ENCODE data around the gene CRADD.
"Not testable (repeated sequence)": the region's sequence is repeated elsewhere in the genome, so short reads cannot be mapped to it uniquely, and the experiment has no call there.

CRADD gene

GRCh38 chr12:93873561-93873960 lies 196.4 kb downstream of the CRADD start:
- DNase-seq (ENCODE audit: low read depth), result no peak

- no peak for DNase-seq (ENCODE audit: low read depth)
These were observed 198.0 kb downstream of the CRADD start for GRCh38 chr12:93875157-93875556.

- DNase-seq (ENCODE audit: low read depth), result no peak
These were observed 199.2 kb downstream of the CRADD start for GRCh38 chr12:93876360-93876759.

GRCh38 chr12:93877446-93877845 lies 200.3 kb downstream of the CRADD start:
- no peak for DNase-seq (ENCODE audit: low read depth)

- no peak for DNase-seq (ENCODE audit: low read depth)
These were observed 202.6 kb downstream of the CRADD start for GRCh38 chr12:93879476-93880421.

GRCh38 chr12:93880853-93881522 lies 203.8 kb downstream of the CRADD start:
- no peak for DNase-seq (ENCODE audit: low read depth)

- no peak for DNase-seq (ENCODE audit: low read depth)
These were observed 205.6 kb downstream of the CRADD start for GRCh38 chr12:93882763-93883162.

GRCh38 chr12:93883436-93884154 lies 206.4 kb downstream of the CRADD start:
- DNase-seq (ENCODE audit: low read depth), result no peak

GRCh38 chr12:93884794-93885460 lies 207.8 kb downstream of the CRADD start:
- no peak for DNase-seq (ENCODE audit: low read depth)

- not testable (repeated sequence) for DNase-seq (ENCODE audit: low read depth)
These were observed 208.9 kb downstream of the CRADD start for GRCh38 chr12:93885973-93886532.

- DNase-seq (ENCODE audit: low read depth), result no peak
These were observed 209.6 kb downstream of the CRADD start for GRCh38 chr12:93886533-93887511.

GRCh38 chr12:93888964-93889363 lies 211.8 kb downstream of the CRADD start:
- DNase-seq (ENCODE audit: low read depth), result no peak

- no peak for DNase-seq (ENCODE audit: low read depth)
These were observed 212.5 kb downstream of the CRADD start for GRCh38 chr12:93889516-93890212.

GRCh38 chr12:93892423-93893268 lies 215.5 kb downstream of the CRADD start:
- DNase-seq (ENCODE audit: low read depth), result no peak

GRCh38 chr12:93894391-93895088 lies 217.4 kb downstream of the CRADD start:
- DNase-seq (ENCODE audit: low read depth), result no peak

- DNase-seq (ENCODE audit: low read depth), result no peak
These were observed 217.9 kb downstream of the CRADD start for GRCh38 chr12:93895089-93895445.

- DNase-seq (ENCODE audit: low read depth), result no peak
These were observed 219.3 kb downstream of the CRADD start for GRCh38 chr12:93896427-93896826.

- DNase-seq (ENCODE audit: low read depth), result no peak
These were observed 219.8 kb downstream of the CRADD start for GRCh38 chr12:93896952-93897351.

Measured in T follicular helper cell (primary cell).